A172 (cell line): ENCODE results near the gene RAD51AP1. TPM values are rescaled to one million over a fixed set of nuclear protein-coding genes. Genes with fewer than 3 reads are reported as not detected.
"Not testable (repeated sequence)": the region's sequence is repeated elsewhere in the genome, so short reads cannot be mapped to it uniquely, and the experiment has no call there.

ENCODE experiments used
- DNase-seq: peaks from one replicate; pipeline ENCODE4 v3.0.0-alpha.2; 2015; ENCODE audit warnings: low spot score
- total RNA-seq: library from RNA; depleted of rRNA; stranded (reverse); fragments of >200 nt; shearing (Covaris generic); gene quantifications from 2 replicates; pipeline ENCODE4 v1.2.3, GENCODE V29; 2014; rRNA removed

Gene RAD51AP1, protein sequence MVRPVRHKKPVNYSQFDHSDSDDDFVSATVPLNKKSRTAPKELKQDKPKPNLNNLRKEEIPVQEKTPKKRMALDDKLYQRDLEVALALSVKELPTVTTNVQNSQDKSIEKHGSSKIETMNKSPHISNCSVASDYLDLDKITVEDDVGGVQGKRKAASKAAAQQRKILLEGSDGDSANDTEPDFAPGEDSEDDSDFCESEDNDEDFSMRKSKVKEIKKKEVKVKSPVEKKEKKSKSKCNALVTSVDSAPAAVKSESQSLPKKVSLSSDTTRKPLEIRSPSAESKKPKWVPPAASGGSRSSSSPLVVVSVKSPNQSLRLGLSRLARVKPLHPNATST
- 41.5 and 46.8 TPM in 2 replicates for total RNA-seq

GRCh38 chr12:4538207-4539160, at the start of gene RAD51AP1:
TSS of gene RAD51AP1 (plus strand) at chr12:4538890. CDS start at chr12:4538940, 50 bp downstream.
- DNase-seq, result peak; percentile 87

DNA sequence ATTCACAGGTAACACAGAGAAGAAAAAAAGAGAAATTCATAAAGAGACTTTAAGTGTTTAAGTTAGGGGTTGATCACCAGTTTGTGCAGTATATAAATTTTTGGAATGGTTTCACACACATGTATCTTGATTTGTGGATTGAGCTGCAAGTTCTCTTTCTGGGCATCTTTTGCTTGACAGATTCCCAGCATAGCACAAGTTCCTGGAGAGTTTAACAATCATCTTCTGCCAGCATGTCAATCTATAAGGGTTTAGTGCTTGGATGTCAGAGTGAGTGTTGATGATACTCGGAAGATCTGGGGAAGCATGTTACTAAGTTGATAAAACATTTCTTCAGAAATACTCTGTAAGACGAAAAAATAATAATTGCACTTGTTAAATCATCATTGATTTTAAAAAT, 49.1 kb upstream of the RAD51AP1 start:
- DNase-seq, result no peak

DNA sequence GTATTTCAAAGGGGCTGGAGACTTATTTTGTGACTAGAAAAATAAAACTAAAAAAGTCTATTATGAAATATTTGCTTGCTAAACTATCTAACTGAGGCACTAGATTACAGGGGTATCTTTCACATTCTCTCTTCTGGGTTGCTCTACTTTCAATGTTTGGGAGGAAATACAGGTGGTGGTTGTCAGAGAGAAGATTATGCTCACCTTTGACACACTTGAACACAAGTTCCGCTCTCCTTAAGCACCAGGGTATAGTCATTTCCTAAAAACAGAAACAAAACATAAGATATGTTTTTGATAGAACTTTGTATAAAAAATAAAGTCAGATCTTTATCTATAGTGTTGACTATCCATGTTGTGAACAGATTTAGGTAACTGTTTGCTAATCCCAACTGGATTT, 47.7 kb upstream of the RAD51AP1 start:
- no peak for DNase-seq

DNA sequence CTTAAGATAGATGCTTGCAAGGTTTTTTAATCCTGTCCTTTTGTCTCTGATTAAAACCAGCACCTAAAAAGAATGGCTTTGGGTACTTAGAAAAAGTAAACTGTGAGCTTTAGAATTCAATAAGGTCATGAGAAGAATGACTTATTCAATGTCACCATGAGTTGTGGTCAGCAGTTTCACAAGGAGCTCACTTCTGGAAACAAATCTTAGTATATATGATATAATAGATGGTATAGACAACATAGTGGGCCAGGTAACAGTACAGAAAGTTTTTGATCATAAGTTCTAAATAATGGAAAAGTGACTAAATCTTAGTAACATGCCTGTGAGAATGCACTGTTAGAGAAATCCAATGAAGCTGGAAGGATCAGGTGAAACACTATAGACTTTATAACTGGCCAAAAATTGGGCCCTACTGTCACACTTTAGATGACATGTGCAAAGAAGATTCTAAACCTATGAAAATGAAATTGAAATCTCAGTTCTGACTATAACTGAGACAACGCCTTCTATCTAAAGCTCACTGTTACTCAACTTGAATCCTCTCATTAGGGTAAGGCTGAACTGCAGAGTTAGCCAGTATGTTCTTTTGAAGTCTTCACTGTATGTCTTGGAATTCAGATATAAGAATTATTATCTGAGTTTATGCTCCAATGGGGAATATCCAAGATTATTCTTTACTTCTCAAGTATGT, 42.4 kb upstream of the RAD51AP1 start:
- no peak for DNase-seq

GRCh38 chr12:4499186-4499585, 39.5 kb upstream of the RAD51AP1 start:
- no peak for DNase-seq

GRCh38 chr12:4505376-4505986, 33.2 kb upstream of the RAD51AP1 start:
- peak; percentile 32 for DNase-seq

DNA sequence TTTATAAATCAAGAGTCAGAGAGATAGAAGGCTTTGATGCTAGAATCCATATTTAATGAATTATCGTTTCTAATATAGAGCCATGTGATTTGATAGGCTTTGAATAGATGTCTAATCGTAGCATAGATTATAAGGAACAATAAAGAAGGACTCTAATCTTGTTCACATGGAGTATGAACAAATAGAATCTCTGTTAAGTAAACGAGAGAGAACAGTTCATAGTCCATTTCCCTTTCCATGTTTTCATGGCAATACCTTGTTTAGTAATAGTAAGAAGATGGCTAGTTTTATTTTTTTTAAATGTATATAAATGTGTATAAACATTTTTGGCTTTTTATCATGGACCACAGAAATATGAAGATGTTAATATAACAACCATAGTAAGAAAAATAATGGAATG, 32.3 kb upstream of the RAD51AP1 start:
- DNase-seq, result no peak

- peak; percentile 37 for DNase-seq
Observed at GRCh38 chr12:4506870-4507269, 31.8 kb upstream of the RAD51AP1 start.

GRCh38 chr12:4508503-4508902, 30.2 kb upstream of the RAD51AP1 start:
- not testable (repeated sequence) for DNase-seq

DNA sequence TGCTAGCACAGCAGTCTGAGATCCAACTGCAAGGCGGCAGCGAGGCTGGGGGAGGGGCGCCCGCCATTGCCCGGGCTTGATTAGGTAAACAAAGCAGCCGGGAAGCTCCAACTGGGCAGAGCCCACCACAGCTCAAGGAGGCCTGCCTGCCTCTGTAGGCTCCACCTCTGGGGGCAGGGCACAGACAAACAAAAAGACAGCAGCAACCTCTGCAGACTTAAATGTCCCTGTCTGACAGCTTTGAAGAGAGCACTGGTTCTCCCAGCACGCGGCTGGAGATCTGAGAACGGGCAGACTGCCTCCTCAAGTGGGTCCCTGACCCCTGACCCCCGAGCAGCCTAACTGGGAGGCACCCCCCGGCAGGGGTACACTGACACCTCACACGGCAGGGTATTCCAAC, 29.4 kb upstream of the RAD51AP1 start:
- DNase-seq, result not testable (repeated sequence)

DNA sequence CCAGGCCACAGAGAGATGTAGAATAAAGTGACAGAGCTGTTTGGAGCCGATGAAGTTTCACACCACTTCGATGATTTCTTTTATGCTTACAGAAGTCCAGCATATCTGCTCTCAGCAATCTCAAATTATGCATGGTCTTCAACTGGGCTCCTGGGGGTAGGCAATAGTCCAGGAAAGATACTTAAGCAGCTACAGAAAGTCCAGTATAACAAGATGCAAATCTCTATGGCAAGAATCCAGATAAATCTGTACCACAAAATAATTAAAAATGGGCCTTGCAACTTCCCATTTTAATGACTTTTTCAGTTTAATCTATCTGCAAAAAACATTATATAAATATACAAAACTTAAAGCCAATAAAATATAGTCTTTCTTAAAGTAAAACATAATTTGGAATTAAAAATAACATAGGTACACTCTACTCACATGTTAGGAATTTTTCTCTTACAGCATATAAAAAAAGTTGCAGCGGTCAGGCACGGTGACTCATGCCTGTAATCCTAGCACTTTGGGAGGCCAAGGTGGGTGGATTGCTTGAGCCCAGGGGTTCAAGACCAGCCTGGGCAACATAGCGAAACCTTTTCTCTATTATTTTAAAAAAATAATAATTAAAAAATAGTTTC, 20.5 kb upstream of the RAD51AP1 start:
- peak; percentile 41 for DNase-seq

- not testable (repeated sequence) for DNase-seq
Observed at GRCh38 chr12:4523443-4523842, 15.2 kb upstream of the RAD51AP1 start.

DNA sequence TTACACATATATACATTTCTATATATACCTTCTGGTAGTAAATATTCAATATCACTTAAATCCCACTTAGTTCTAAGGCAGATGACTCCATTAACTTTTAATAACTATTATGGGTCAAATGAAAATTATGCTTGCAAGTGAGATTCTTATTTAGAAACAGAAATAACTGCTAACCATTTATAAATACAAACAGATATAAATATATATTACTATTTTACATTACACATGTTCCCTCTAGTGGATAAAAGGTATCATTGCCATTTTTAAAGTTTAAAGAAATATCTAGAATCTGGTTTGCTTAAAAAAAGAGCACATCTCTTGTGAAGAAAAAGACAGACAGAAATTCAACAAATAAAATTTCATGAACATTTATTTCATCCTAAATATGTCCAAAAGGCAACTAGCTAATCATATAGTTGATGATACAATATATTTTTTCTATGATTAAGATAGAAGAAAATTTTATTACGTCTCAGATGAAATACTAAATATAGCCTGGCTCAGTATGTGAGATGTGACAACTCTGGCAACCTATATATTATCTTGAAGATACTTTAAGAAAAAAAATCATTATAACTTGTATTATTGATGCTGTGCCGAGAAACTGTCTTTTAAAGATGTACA, 11.7 kb upstream of the RAD51AP1 start:
- no peak for DNase-seq

DNA sequence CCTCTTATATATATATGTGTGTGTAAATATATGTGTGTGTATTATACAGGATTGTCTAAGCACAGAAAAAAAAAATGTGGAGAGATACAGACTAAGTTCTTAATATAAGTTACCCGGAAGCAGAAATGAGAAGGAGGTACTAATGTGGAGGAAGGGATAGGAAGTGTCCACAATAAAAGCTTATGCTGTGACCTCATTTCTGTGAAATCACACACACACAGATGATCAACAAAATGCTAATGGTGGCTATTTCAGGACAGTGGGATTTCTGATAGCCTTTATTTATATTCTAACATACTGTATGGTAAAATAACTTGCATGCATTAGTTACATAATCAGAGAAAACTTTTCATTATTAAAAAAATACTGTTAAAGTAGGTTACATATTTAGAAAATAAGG, 8.5 kb upstream of the RAD51AP1 start:
- no peak for DNase-seq

DNA sequence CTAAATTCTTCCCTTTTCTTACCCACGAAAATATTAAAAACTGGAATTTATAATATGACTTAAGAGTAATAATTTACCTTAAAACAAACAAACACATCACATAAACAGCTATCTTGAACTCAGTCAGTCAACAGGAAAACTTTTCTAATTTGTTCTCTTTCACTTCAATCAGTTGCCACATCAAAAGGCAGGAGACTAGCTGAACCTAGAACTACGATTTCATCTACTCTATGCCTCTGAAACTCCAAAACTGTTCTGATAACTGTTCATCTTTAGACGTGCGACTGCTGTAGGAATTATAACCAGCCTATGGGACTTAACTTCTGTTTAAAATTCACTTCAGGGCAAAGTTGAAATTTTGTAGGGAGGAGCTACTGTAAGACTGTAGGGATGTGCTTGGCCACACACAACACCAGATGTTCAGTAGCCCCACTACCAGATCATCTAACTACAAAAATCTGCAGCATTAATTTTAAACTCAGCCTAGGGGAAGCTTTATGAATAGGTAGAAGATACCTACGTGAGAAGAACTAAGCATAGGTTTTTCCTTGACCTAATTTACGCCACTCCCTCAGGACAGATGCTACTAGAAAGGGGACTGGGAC, 7.6 kb upstream of the RAD51AP1 start:
- no peak for DNase-seq

DNA sequence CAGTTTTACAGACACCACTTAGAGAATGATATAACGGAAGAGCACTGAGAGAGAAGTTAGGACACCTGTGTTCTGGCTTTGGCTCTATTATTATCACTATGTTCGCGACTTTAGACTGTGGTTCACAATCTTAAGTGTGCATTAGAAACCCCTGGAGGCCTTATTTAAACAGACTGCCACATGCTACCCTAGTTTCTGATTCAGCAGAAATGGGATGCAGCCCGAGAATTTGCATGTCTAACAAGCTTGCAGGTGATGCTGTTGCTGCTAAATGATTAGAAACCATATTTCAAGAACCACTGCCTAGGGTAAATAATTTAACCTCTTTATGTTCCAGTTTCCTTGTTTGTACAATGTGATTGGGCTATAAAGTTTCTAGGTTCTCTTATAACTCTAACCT, 3.6 kb upstream of the RAD51AP1 start:
- DNase-seq, result no peak

GRCh38 chr12:4535871-4536270, 2.8 kb upstream of the RAD51AP1 start:
- no peak for DNase-seq

GRCh38 chr12:4539167-4539870, 629 bp downstream of the RAD51AP1 start:
- DNase-seq, result no peak

GRCh38 chr12:4540170-4540569, 1.5 kb downstream of the RAD51AP1 start:
- no peak for DNase-seq

GRCh38 chr12:4540638-4541037, 1.9 kb downstream of the RAD51AP1 start:
- DNase-seq, result no peak
